Medulla oblongata (tissue), 1 donor: ENCODE data around the gene CRISPLD2.

Experiments used
- DNase-seq: peaks from one replicate; pipeline ENCODE4 v3.0.0-alpha.2; 2015; ENCODE audit errors: extremely low spot score

CRISPLD2 gene

GRCh38 chr16:84911486-84912216, 91.9 kb downstream of the CRISPLD2 start:
- DNase-seq, result no peak

GRCh38 chr16:84913315-84913714, 93.5 kb downstream of the CRISPLD2 start:
- peak; percentile 33 for DNase-seq

GRCh38 chr16:84914273-84914672, 94.5 kb downstream of the CRISPLD2 start:
- DNase-seq, result peak; percentile 49

- no peak for DNase-seq
Observed at GRCh38 chr16:84916178-84916577, 96.4 kb downstream of the CRISPLD2 start.

GRCh38 chr16:84916850-84917249, 97.1 kb downstream of the CRISPLD2 start:
- DNase-seq, result no peak

- DNase-seq, result no peak
Observed at GRCh38 chr16:84917492-84917891, 97.7 kb downstream of the CRISPLD2 start.

GRCh38 chr16:84918006-84918909, 98.5 kb downstream of the CRISPLD2 start:
- no peak for DNase-seq

- DNase-seq, result no peak
Observed at GRCh38 chr16:84919269-84919668, 99.5 kb downstream of the CRISPLD2 start.

GRCh38 chr16:84919708-84920107, 99.9 kb downstream of the CRISPLD2 start:
- no peak for DNase-seq

- DNase-seq, result no peak
Observed at GRCh38 chr16:84920333-84920732, 100.5 kb downstream of the CRISPLD2 start.

- DNase-seq, result peak; percentile 76
Observed at GRCh38 chr16:84922351-84923120, 102.8 kb downstream of the CRISPLD2 start.

GRCh38 chr16:84924331-84925091, 104.7 kb downstream of the CRISPLD2 start:
- no peak for DNase-seq

GRCh38 chr16:84925092-84925772, 105.4 kb downstream of the CRISPLD2 start:
- DNase-seq, result peak; percentile 32

GRCh38 chr16:84925773-84926372, 106.1 kb downstream of the CRISPLD2 start:
- no peak for DNase-seq

- DNase-seq, result no peak
Observed at GRCh38 chr16:84926462-84926861, 106.7 kb downstream of the CRISPLD2 start.

GRCh38 chr16:84927621-84928591, 108.1 kb downstream of the CRISPLD2 start:
- no peak for DNase-seq

GRCh38 chr16:84928679-84929420, 109.1 kb downstream of the CRISPLD2 start:
- peak; percentile 48 for DNase-seq
